Inferior parietal cortex (tissue), 1 donor: ENCODE measurements around the gene CORO6.

Experiments
- DNase-seq: peaks from one replicate; pipeline ENCODE4 v3.0.0-alpha.2; 2016; ENCODE audit errors: extremely low spot score

CORO6 gene

DNA sequence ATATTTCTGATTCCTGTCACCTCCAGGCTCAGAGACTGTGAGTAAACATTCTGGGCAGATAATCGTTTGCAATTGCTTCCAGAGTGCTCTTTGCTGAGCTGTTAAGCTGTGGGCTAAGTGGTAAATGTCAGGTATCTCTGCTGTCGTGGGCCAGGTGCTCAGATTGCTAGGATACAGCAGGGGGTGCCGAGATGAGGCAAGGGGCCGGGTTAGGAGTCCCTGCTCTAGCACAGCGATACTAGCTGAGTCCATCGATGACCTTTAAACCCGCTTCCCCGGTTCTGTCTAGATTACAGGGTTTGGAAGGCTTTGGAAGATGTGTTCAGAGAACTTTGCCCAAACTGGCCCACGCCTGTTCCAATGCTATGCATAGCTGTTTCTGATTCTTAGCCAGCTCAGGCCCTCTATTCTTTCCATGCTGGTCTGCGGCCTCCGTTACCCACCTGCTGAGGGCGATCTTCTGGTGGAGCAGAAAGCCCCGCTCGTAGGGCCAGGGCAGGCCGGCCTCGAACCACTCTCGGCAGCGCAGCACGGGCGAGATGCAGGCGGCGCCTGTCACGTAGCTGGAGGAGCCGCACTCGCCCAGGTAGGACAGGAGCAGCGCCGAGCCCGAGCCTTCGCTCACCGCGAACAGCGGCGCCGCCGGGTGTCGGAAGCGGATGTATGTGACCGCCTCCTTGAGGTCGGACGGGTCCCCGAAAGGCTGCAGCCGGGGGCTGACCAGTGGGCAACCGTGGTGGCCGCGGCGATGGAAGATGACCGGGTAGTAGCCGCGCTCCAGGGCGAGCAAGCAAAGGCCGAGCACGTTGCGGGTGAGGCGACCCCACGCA is 56.9 kb downstream of the CORO6 start:
- DNase-seq = no peak
